Breast epithelium (tissue), 4 donors: ENCODE results near the gene RELA. TPM values are rescaled to one million over a fixed set of nuclear protein-coding genes. Genes with fewer than 3 reads are reported as not detected.
"Not testable (repeated sequence)": the region's sequence is repeated elsewhere in the genome, so short reads cannot be mapped to it uniquely, and the experiment has no call there.

Experiments
- DNase-seq, 2 donors: peaks; one replicate each; pipeline ENCODE4 v3.0.0-alpha.2; 2019; ENCODE audit warnings: low spot score in 2 of 2
- H3K27ac ChIP-seq, 2 donors: fragments of 200-600 bp; sonication (generic) in 1 of 2; one replicate each; pipeline ENCODE4 v1.5.1; 2016 to 2019; ENCODE audit warnings: mild to moderate bottlenecking in 1 of 2
- H3K27me3 ChIP-seq, 2 donors: fragments of 200-600 bp; sonication (generic) in 1 of 2; one replicate each; pipeline versions ENCODE4 v1.5.1 to v1.6.0; 2017 to 2019; ENCODE audit warnings: control low read depth in 1 of 2, mild to moderate bottlenecking in 1 of 2
- H3K36me3 ChIP-seq: fragments of 200-600 bp; one replicate; pipeline ENCODE4 v1.5.1; 2019
- H3K4me1 ChIP-seq, 2 donors: fragments of 200-600 bp; sonication (generic); one replicate each; pipeline ENCODE4 v1.5.1; 2016 to 2019; ENCODE audit warnings: control low read depth in 1 of 2
- H3K4me3 ChIP-seq, 3 donors: fragments of 200-600 bp; sonication (generic); 1 replicate in 2 of 3; 2 replicates in 1 of 3; pipeline ENCODE4 v1.5.1; 2016 to 2019; ENCODE audit warnings: mild to moderate bottlenecking in 3 of 3, moderate library complexity in 2 of 3
- H3K9me3 ChIP-seq, 2 donors: fragments of 200-600 bp; sonication (generic) in 1 of 2; one replicate each; pipeline ENCODE4 v1.5.1; 2016 to 2019; ENCODE audit warnings: control low read depth in 1 of 2
- CTCF ChIP-seq, 3 donors: fragments of 450-650 bp; IDR thresholded peaks; one replicate each; pipeline ENCODE4 v1.5.1; 2016 to 2017; ENCODE audit warnings: antibody characterized with exemption in 3 of 3, mild to moderate bottlenecking in 3 of 3, moderate library complexity in 3 of 3
- POLR2A ChIP-seq: fragments of 450-650 bp; IDR thresholded peaks from one replicate; pipeline ENCODE4 v1.6.1; 2016; ENCODE audit warnings: antibody characterized with exemption, mild to moderate bottlenecking, moderate library complexity
- POLR2AphosphoS5 ChIP-seq, 3 donors: sonication (generic); formaldehyde crosslinking; IDR thresholded peaks; one replicate each; pipeline ENCODE4 v1.6.1; 2017; ENCODE audit warnings: antibody characterized with exemption in 3 of 3
- intact Hi-C: fragments of 100-400 bp; cut with DNase I; formaldehyde crosslinking; loops from one replicate; pipeline ENCODE4 v1.15.1; 2023; ENCODE audit warnings: low total_unique reads
- total RNA-seq, 3 donors: library from RNA; depleted of rRNA; stranded (reverse); fragments of >200 nt; gene quantifications; one replicate each; pipeline ENCODE4 v1.1.0, GENCODE V29; 2016

RELA gene
- total RNA-seq, 3 donors from 2014 or later: 45.0 to 57.7 (median 46.2) TPM

GRCh38 chr11:65663639-65664200, 1.0 kb upstream of the RELA start:
- no peaks in the 10 kb centered on the region for H3K27me3 ChIP-seq
- TF ChIP-seq POLR2AphosphoS5 (IDR thresholded peaks at IDR 0.05) (peak in 1 of 3 donors; percentile 58), CTCF (IDR thresholded peaks at IDR 0.05) (no peak)
- H3K9me3 ChIP-seq: no peaks in the 10 kb centered on the region
- no peaks in the 10 kb centered on the region for H3K36me3 ChIP-seq
- peaks cover 0 to 12% of the 10 kb centered on the region in 2 donors for H3K4me1 ChIP-seq
- no peak for DNase-seq
- H3K27ac ChIP-seq: peak overlapping the region; percentile 99 to 100
- intact Hi-C loops: no loop called here
- H3K4me3 ChIP-seq: peak overlapping the region; percentile 90 to 97 (median 95)

- intact Hi-C loops: no loop called here
- H3K27me3 ChIP-seq: no peaks in the 10 kb centered on the region
- H3K9me3 ChIP-seq: no peaks in the 10 kb centered on the region
- no peak for TF ChIP-seq CTCF (IDR thresholded peaks at IDR 0.05)
- TF ChIP-seq POLR2AphosphoS5 (IDR thresholded peaks at IDR 0.05): no peak
- TF ChIP-seq POLR2A: no peak
- H3K4me1 ChIP-seq: peaks cover 0 to 12% of the 10 kb centered on the region in 2 donors
- H3K4me3 ChIP-seq: peak overlapping the region; percentile 90 to 97 (median 95)
- no peaks in the 10 kb centered on the region for H3K36me3 ChIP-seq
- H3K27ac ChIP-seq: peak overlapping the region; percentile 99 to 100
- DNase-seq: no peak
Measured at GRCh38 chr11:65662247-65662798, 393 bp downstream of the RELA start.

- H3K27ac ChIP-seq: peak overlapping the region; percentile 99 to 100
- no peaks in the 10 kb centered on the region for H3K36me3 ChIP-seq
- H3K9me3 ChIP-seq: no peaks in the 10 kb centered on the region
- DNase-seq: no peak
- no peaks in the 10 kb centered on the region for H3K27me3 ChIP-seq
- H3K4me1 ChIP-seq: peaks cover 0 to 12% of the 10 kb centered on the region in 2 donors
- peak overlapping the region; percentile 90 to 97 (median 95) for H3K4me3 ChIP-seq
- TF ChIP-seq POLR2AphosphoS5 (IDR thresholded peaks at IDR 0.05) (no peak), CTCF (IDR thresholded peaks at IDR 0.05) (no peak)
- intact Hi-C loops: no loop called here
Measured at GRCh38 chr11:65661599-65662246, 993 bp downstream of the RELA start.

- H3K27me3 ChIP-seq, intact Hi-C loops, H3K36me3 ChIP-seq, DNase-seq, H3K9me3 ChIP-seq: not testable (repeated sequence)
- peak overlapping the region in 2 of 3 donors; percentile 95 to 97 for H3K4me3 ChIP-seq
- peak overlapping the region; percentile 99 to 100 for H3K27ac ChIP-seq
- H3K4me1 ChIP-seq: peaks cover 0 to 12% of the 10 kb centered on the region in 2 donors
Measured at GRCh38 chr11:65660908-65661307, 1.8 kb downstream of the RELA start.

GRCh38 chr11:65660038-65660437, 2.7 kb downstream of the RELA start:
- intact Hi-C loops: no loop called here
- no peak for DNase-seq
- Histone ChIP-seq H3K36me3 (no peaks in the 10 kb centered on the region), H3K27me3 (no peaks in the 10 kb centered on the region), H3K27ac (peak overlapping the region; percentile 15 to 17), H3K9me3 (no peaks in the 10 kb centered on the region), H3K4me3 (no peak overlapping the region), H3K4me1 (peaks cover 0 to 12% of the 10 kb centered on the region in 2 donors)
- TF ChIP-seq CTCF (IDR thresholded peaks at IDR 0.05): no peak
- no peak for TF ChIP-seq POLR2AphosphoS5 (IDR thresholded peaks at IDR 0.05)
- TF ChIP-seq POLR2A: no peak
